GM23338 (cell line): ENCODE measurements around the gene HOXC5. TPM values are rescaled to one million over a fixed set of nuclear protein-coding genes. Genes with fewer than 3 reads are reported as not detected.
A peak's percentile ranks its signal among the peaks of the same experiment; 100 is the strongest.

ENCODE experiments used
- ATAC-seq: fragments of 200-7000 bp; cut with Tn5 transposase; 3 replicates; pipeline ENCODE4 v1.9.1; 2020
- DNase-seq: peaks from one replicate; pipeline ENCODE4 v3.0.0-alpha.2; 2015; ENCODE audit warnings: low spot score
- H2AFZ ChIP-seq: fragments of 200-600 bp; sonication (generic); 2 replicates; pipeline ENCODE4 v1.8.0; 2016; ENCODE audit warnings: antibody characterized with exemption, mild to moderate bottlenecking, moderate library complexity
- H3F3A ChIP-seq: fragments of 200-600 bp; sonication (generic); replicated peaks from 2 replicates; pipeline ENCODE4 v1.8.0; 2017; ENCODE audit warnings: antibody characterized with exemption, mixed run types, low read depth
- H3K27ac ChIP-seq: fragments of 200-600 bp; sonication (generic); 2 replicates; pipeline ENCODE4 v1.6.1; 2016; ENCODE audit warnings: low read depth
- H3K27me3 ChIP-seq: fragments of 200-600 bp; sonication (generic); 2 replicates; pipeline ENCODE4 v1.8.0; 2016; ENCODE audit warnings: mild to moderate bottlenecking, mixed run types, moderate library complexity; ENCODE audit not compliant: insufficient read depth
- H3K36me3 ChIP-seq: fragments of 200-600 bp; sonication (generic); 2 replicates; pipeline ENCODE4 v1.8.0; 2016; ENCODE audit warnings: mild to moderate bottlenecking; ENCODE audit not compliant: insufficient read depth
- H3K4me1 ChIP-seq: fragments of 200-600 bp; sonication (generic); 2 replicates; pipeline ENCODE4 v1.8.0; 2016; ENCODE audit warnings: mild to moderate bottlenecking, moderate library complexity; ENCODE audit not compliant: insufficient read depth
- H3K4me2 ChIP-seq: fragments of 200-600 bp; sonication (generic); 2 replicates; pipeline ENCODE4 v1.7.1; 2017; ENCODE audit warnings: mixed run types
- H3K4me3 ChIP-seq: fragments of 200-600 bp; sonication (generic); 2 replicates; pipeline ENCODE4 v1.6.1; 2016; ENCODE audit warnings: mixed run types
- H3K79me2 ChIP-seq: fragments of 200-600 bp; sonication (generic); replicated peaks from 2 replicates; pipeline ENCODE4 v1.8.0; 2017; ENCODE audit warnings: mild to moderate bottlenecking; ENCODE audit not compliant: insufficient read depth
- H3K9me2 ChIP-seq: fragments of 200-600 bp; sonication (generic); 2 replicates; pipeline ENCODE4 v1.8.0; 2017; ENCODE audit not compliant: insufficient read depth
- H4K20me1 ChIP-seq: fragments of 200-600 bp; sonication (generic); replicated peaks from 2 replicates; pipeline ENCODE4 v1.8.0; 2017; ENCODE audit warnings: mild to moderate bottlenecking; ENCODE audit not compliant: insufficient read depth
- H3K27ac Mint-ChIP-seq: 2 replicates; pipeline ENCODE4 v1.8.0; 2020; ENCODE audit warnings: inconsistent platforms, mild to moderate bottlenecking, moderate library complexity, mixed read lengths
- H3K27me3 Mint-ChIP-seq: 3 replicates; pipeline ENCODE4 v1.8.0; 2022; ENCODE audit warnings: low read depth, mild to moderate bottlenecking, moderate library complexity, mixed read lengths, inconsistent platforms; ENCODE audit not compliant: insufficient read depth, poor library complexity
- H3K36me3 Mint-ChIP-seq: 3 replicates; pipeline ENCODE4 v1.8.0; 2021; ENCODE audit warnings: low read depth, mild to moderate bottlenecking, inconsistent platforms, moderate library complexity, mixed read lengths
- H3K4me1 Mint-ChIP-seq: 3 replicates; pipeline ENCODE4 v1.8.0; 2020; ENCODE audit warnings: mild to moderate bottlenecking, inconsistent platforms, mixed read lengths
- H3K4me3 Mint-ChIP-seq: 3 replicates; pipeline ENCODE4 v1.8.0; 2021; ENCODE audit warnings: moderate library complexity, mild to moderate bottlenecking, inconsistent platforms, mixed read lengths
- H3K9me3 Mint-ChIP-seq: 3 replicates; pipeline ENCODE4 v1.8.0; 2020; ENCODE audit warnings: moderate library complexity, mild to moderate bottlenecking, inconsistent platforms, mixed read lengths
- CTCF ChIP-seq, 2 experiments: fragments of 200-600 bp in 1 of 2; sonication (generic) in 1 of 2; conservative IDR thresholded peaks; 2 replicates each; pipeline versions ENCODE4 v1.5.1 to v1.6.1; 2016 to 2017; ENCODE audit warnings: antibody characterized with exemption in 2 of 2, low read depth in 2 of 2, mild to moderate bottlenecking in 2 of 2, moderate library complexity in 1 of 2
- EZH2 ChIP-seq: fragments of 200-600 bp; sonication (generic); IDR thresholded peaks from one replicate; pipeline ENCODE4 v1.8.0; 2017; ENCODE audit warnings: antibody characterized with exemption, mild to moderate bottlenecking, low read depth; ENCODE audit not compliant: unreplicated experiment
- EZH2phosphoT487 ChIP-seq: fragments of 200-600 bp; sonication (generic); IDR thresholded peaks from one replicate; pipeline ENCODE4 v1.8.1; 2018; ENCODE audit warnings: antibody characterized with exemption; ENCODE audit not compliant: unreplicated experiment
- NANOG ChIP-seq: IDR thresholded peaks from 2 replicates; pipeline ENCODE4 v1.6.1; 2016; ENCODE audit warnings: antibody characterized with exemption, borderline replicate concordance
- STAT1 ChIP-seq: IDR thresholded peaks from one replicate; pipeline ENCODE4 v1.6.1; 2016; ENCODE audit warnings: antibody characterized with exemption; ENCODE audit not compliant: unreplicated experiment
- ZNF114 ChIP-seq: fragments of 250-450 bp; sonication (Bioruptor Pico); IDR thresholded peaks from 2 replicates; pipeline ENCODE4 v1.5.0; 2020; ENCODE audit warnings: mild to moderate bottlenecking, moderate library complexity
- polyA plus RNA-seq: library from polyadenylated mRNA; unstranded; fragments of >200 nt; fragmentation: Nextera tagmentation; extraction: Ambion mirVana; gene quantifications from 2 replicates; pipeline ENCODE4 v1.2.1, GENCODE V29; 2016
- total RNA-seq: library from RNA; depleted of rRNA; stranded (reverse); fragments of >200 nt; shearing (Covaris generic); gene quantifications from 2 replicates; pipeline ENCODE4 v1.2.3, GENCODE V29; 2014

The HOXC5 gene
- total and polyA plus RNA-seq, 2 experiments from 2014 or later: not detected

GRCh38 chr12:53994264-53995001, 38.4 kb upstream of the HOXC5 start:
- Histone ChIP-seq H3K36me3 (no peaks in the 10 kb centered on the region), H3K27me3 (peaks cover 100% of the 10 kb centered on the region), H3K9me2 (no peaks in the 10 kb centered on the region), H3K79me2 (no peaks in the 10 kb centered on the region), H3K4me3 (peak overlapping the region; percentile 51), H2AFZ (no peak overlapping the region), H3K4me1 (peaks cover 42% of the 10 kb centered on the region), H4K20me1 (peaks cover 23% of the 10 kb centered on the region), H3K4me2 (peak overlapping the region; percentile 81), H3F3A (peaks cover 46% of the 10 kb centered on the region), H3K27ac (no peak overlapping the region)
- H3K4me1 Mint-ChIP-seq: peaks cover 52% of the 10 kb centered on the region
- DNase-seq (peak; percentile 51), ATAC-seq (peak; percentile 10)
- no peak for TF ChIP-seq STAT1
- TF ChIP-seq NANOG: no peak
- peak; percentile 89 for TF ChIP-seq EZH2phosphoT487
- peak; percentile 98 for TF ChIP-seq EZH2
- H3K36me3 Mint-ChIP-seq: no peaks in the 10 kb centered on the region; the same call in 2 of the 3 replicates
- H3K9me3 Mint-ChIP-seq: peaks cover 3% of the 10 kb centered on the region; the same call in 2 of the 3 replicates
- peak overlapping the region; percentile 63 for H3K4me3 Mint-ChIP-seq
- peaks cover 100% of the 10 kb centered on the region for H3K27me3 Mint-ChIP-seq
- no peak overlapping the region for H3K27ac Mint-ChIP-seq

- Histone ChIP-seq H3K79me2 (no peaks in the 10 kb centered on the region), H3K9me2 (no peaks in the 10 kb centered on the region), H4K20me1 (peaks cover 18% of the 10 kb centered on the region), H3F3A (peaks cover 40% of the 10 kb centered on the region), H3K27me3 (peaks cover 100% of the 10 kb centered on the region), H3K27ac (no peak overlapping the region), H2AFZ (no peak overlapping the region), H3K4me2 (peak overlapping the region; percentile 81), H3K4me1 (peaks cover 45% of the 10 kb centered on the region), H3K36me3 (no peaks in the 10 kb centered on the region), H3K4me3 (peak overlapping the region; percentile 51)
- H3K36me3 Mint-ChIP-seq: no peaks in the 10 kb centered on the region; the same call in 2 of the 3 replicates
- H3K27me3 Mint-ChIP-seq: peaks cover 100% of the 10 kb centered on the region
- no peak overlapping the region for H3K27ac Mint-ChIP-seq
- peaks cover 3% of the 10 kb centered on the region; the same call in 2 of the 3 replicates for H3K9me3 Mint-ChIP-seq
- peak; percentile 43 for TF ChIP-seq EZH2phosphoT487
- peak; percentile 91 for TF ChIP-seq EZH2
- no peak for TF ChIP-seq ZNF114
- DNase-seq (no peak), ATAC-seq (no peak)
- H3K4me1 Mint-ChIP-seq: peaks cover 50% of the 10 kb centered on the region
- H3K4me3 Mint-ChIP-seq: peak overlapping the region; percentile 63
Observed at GRCh38 chr12:53995002-53995377, 37.9 kb upstream of the HOXC5 start.

- no peaks in the 10 kb centered on the region for H3K9me2 ChIP-seq
- no peaks in the 10 kb centered on the region for H3K79me2 ChIP-seq
- H3K36me3 ChIP-seq: no peaks in the 10 kb centered on the region
- H4K20me1 ChIP-seq: peaks cover 12% of the 10 kb centered on the region
- H3K27ac Mint-ChIP-seq: no peak overlapping the region
- H3K4me3 Mint-ChIP-seq: peak overlapping the region; percentile 63
- peaks cover 3% of the 10 kb centered on the region; the same call in 2 of the 3 replicates for H3K9me3 Mint-ChIP-seq
- peak overlapping the region; percentile 51 for H3K4me3 ChIP-seq
- H3K27ac ChIP-seq: no peak overlapping the region
- H2AFZ ChIP-seq: peak overlapping the region; percentile 74; the same call in 1 of the 2 replicates
- peak overlapping the region; percentile 81 for H3K4me2 ChIP-seq
- H3K36me3 Mint-ChIP-seq: no peaks in the 10 kb centered on the region
- H3K4me1 ChIP-seq: peaks cover 39% of the 10 kb centered on the region
- H3K27me3 Mint-ChIP-seq: peaks cover 100% of the 10 kb centered on the region
- H3K4me1 Mint-ChIP-seq: peaks cover 46% of the 10 kb centered on the region
- peaks cover 34% of the 10 kb centered on the region for H3F3A ChIP-seq
- peaks cover 100% of the 10 kb centered on the region for H3K27me3 ChIP-seq
- peak; percentile 88 for DNase-seq
- ATAC-seq: peak; percentile 49
- TF ChIP-seq CTCF (conservative IDR thresholded peaks at IDR 0.05; ENCODE audit: low read depth in 2 of 2) (no peak), STAT1 (no peak)
Observed at GRCh38 chr12:53995378-53996239, 37.2 kb upstream of the HOXC5 start.
